Testis (tissue), 2 donors: ENCODE data around the gene DCST1.

ENCODE experiments used
- POLR2A ChIP-seq: fragments of 450-650 bp; IDR thresholded peaks from one replicate; pipeline ENCODE4 v1.6.1; 2017; ENCODE audit warnings: antibody characterized with exemption, mild to moderate bottlenecking, moderate library complexity
- TF ChIP-seq, protein P1 (sequence below), 3 experiments: fragments of 450-650 bp in 2 of 3; fragments of 200-600 bp in 1 of 3; sonication (generic) in 1 of 3; IDR thresholded peaks; one replicate each; pipeline ENCODE4 v1.5.1; 2016 to 2019; ENCODE audit warnings: antibody characterized with exemption in 3 of 3, mild to moderate bottlenecking in 2 of 3, moderate library complexity in 1 of 3

DNA sequence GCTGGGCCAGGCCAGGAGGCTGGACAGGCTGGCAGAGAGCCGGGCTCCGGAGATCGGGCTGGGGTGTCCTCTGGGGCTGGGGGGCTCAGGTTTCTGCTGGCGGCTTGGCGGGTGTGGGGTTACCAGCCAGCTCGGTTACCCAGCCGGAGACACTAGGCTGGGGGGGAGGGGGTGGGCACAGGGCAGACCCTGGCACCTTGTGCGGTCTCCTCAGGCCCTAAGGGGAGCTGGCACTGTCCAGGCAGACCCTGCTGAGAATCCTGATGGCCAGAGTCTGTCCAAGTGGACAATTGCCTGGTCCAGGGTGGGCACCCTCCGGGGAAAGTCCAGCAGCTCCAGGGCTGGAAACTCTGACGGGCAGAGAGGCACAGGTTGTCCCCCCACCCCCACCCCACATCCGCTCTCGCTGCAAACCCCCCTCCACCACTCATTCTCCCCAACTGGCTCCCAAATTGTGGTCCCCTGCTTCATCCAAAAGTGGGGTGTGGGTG, 24.4 kb upstream of the DCST1 start:
- no peak for TF ChIP-seq POLR2A
- TF ChIP-seq, protein P1, sequence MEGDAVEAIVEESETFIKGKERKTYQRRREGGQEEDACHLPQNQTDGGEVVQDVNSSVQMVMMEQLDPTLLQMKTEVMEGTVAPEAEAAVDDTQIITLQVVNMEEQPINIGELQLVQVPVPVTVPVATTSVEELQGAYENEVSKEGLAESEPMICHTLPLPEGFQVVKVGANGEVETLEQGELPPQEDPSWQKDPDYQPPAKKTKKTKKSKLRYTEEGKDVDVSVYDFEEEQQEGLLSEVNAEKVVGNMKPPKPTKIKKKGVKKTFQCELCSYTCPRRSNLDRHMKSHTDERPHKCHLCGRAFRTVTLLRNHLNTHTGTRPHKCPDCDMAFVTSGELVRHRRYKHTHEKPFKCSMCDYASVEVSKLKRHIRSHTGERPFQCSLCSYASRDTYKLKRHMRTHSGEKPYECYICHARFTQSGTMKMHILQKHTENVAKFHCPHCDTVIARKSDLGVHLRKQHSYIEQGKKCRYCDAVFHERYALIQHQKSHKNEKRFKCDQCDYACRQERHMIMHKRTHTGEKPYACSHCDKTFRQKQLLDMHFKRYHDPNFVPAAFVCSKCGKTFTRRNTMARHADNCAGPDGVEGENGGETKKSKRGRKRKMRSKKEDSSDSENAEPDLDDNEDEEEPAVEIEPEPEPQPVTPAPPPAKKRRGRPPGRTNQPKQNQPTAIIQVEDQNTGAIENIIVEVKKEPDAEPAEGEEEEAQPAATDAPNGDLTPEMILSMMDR (IDR thresholded peaks at IDR 0.05): no peak
